ENCODE results near the gene KRTAP20-3.

Gene KRTAP20-3

GRCh38 chr21:30642564-30642963 lies at the start of gene KRTAP20-3:
Gene KRTAP20-3, plus strand, starts transcription at chr21:30642864.
- no peak for DNase-seq

- DNase-seq = no peak
These were observed 43.9 kb upstream of the KRTAP20-3 start, which contains the start of gene KRTAP6-2 for GRCh38 chr21:30598802-30599201. Gene KRTAP6-2, minus strand, starts transcription at chr21:30598902. Its CDS starts 28 bp downstream, at chr21:30598874.

GRCh38 chr21:30600787-30601186 lies 41.9 kb upstream of the KRTAP20-3 start, which contains the start of gene KRTAP22-1:
Gene KRTAP22-1, plus strand, starts transcription at chr21:30601087.
- no peak for DNase-seq

GRCh38 chr21:30605968-30606367 lies 36.7 kb upstream of the KRTAP20-3 start:
- DNase-seq = no peak

GRCh38 chr21:30612132-30612531 lies 30.5 kb upstream of the KRTAP20-3 start:
- DNase-seq = no peak

- DNase-seq = no peak
These were observed 28.8 kb upstream of the KRTAP20-3 start, which contains the start of gene KRTAP6-1 for GRCh38 chr21:30613836-30614235. Gene KRTAP6-1, minus strand, starts transcription at chr21:30613930. Its CDS starts 26 bp downstream, at chr21:30613904.

- no peak for DNase-seq
These were observed 27.5 kb upstream of the KRTAP20-3 start for GRCh38 chr21:30615199-30615598.

- DNase-seq = no peak
These were observed 26.5 kb upstream of the KRTAP20-3 start, which contains the start of gene KRTAP20-1 for GRCh38 chr21:30616125-30616524. Gene KRTAP20-1, plus strand, starts transcription at chr21:30616425. Its CDS starts 30 bp downstream, at chr21:30616455.

- DNase-seq = no peak
These were observed 22.6 kb upstream of the KRTAP20-3 start for GRCh38 chr21:30620080-30620479.

GRCh38 chr21:30620522-30620921 lies 22.1 kb upstream of the KRTAP20-3 start, which contains the start of gene KRTAP20-4:
Gene KRTAP20-4, plus strand, starts transcription at chr21:30620627.
- DNase-seq = no peak

GRCh38 chr21:30623362-30623761 lies 19.3 kb upstream of the KRTAP20-3 start:
- no peak for DNase-seq

GRCh38 chr21:30625449-30626165 lies 17.1 kb upstream of the KRTAP20-3 start:
- DNase-seq = no peak

- DNase-seq = no peak
These were observed 14.6 kb upstream of the KRTAP20-3 start for GRCh38 chr21:30628109-30628508.

GRCh38 chr21:30629200-30629599 lies 13.5 kb upstream of the KRTAP20-3 start:
- no peak for DNase-seq

GRCh38 chr21:30634906-30635305 lies 7.8 kb upstream of the KRTAP20-3 start, which contains the start of gene KRTAP20-2:
Gene KRTAP20-2, plus strand, starts transcription at chr21:30635206. Its CDS starts 58 bp downstream, at chr21:30635264.
- no peak for DNase-seq

- no peak for DNase-seq
These were observed 4.0 kb upstream of the KRTAP20-3 start for GRCh38 chr21:30638686-30639085.

- DNase-seq = no peak
These were observed 4.3 kb downstream of the KRTAP20-3 start for GRCh38 chr21:30646904-30647414.

GRCh38 chr21:30652891-30653290 lies 10.2 kb downstream of the KRTAP20-3 start:
- DNase-seq = no peak

GRCh38 chr21:30668776-30669175 lies 26.1 kb downstream of the KRTAP20-3 start:
- DNase-seq = no peak

- DNase-seq = no peak
These were observed 30.5 kb downstream of the KRTAP20-3 start for GRCh38 chr21:30672985-30673650.

GRCh38 chr21:30674312-30674711 lies 31.6 kb downstream of the KRTAP20-3 start:
- no peak for DNase-seq

GRCh38 chr21:30676737-30677136 lies 34.1 kb downstream of the KRTAP20-3 start:
- no peak for DNase-seq

GRCh38 chr21:30680586-30680985 lies 37.9 kb downstream of the KRTAP20-3 start:
- no peak for DNase-seq

- no peak for DNase-seq
These were observed 41.8 kb downstream of the KRTAP20-3 start for GRCh38 chr21:30684506-30684905.
